ENCODE data around the gene BRCA1. TPM values are rescaled to one million over a fixed set of nuclear protein-coding genes. Genes with fewer than 3 reads are reported as not detected.

The BRCA1 gene
- total RNA-seq, 1 donor from 2014 or later, result 17.2 TPM

Small RNA genes within 50 kb of the gene (small RNA-seq; reads per million reads assigned to genes)
- not detected for gene AC060780.2
- not detected for gene AC060780.3
- not detected for gene AC135721.1

Other genes with a start within 250 kb of the BRCA1 start
- not detected for gene G6PC1, start 224.6 kb downstream of the BRCA1 start, total RNA-seq
- 31.8 TPM for gene AARSD1, start 160.9 kb downstream of the BRCA1 start, total RNA-seq
- 28.2 TPM for gene PTGES3L, start 145.3 kb downstream of the BRCA1 start, total RNA-seq
- gene RUNDC1, start 144.8 kb downstream of the BRCA1 start, total RNA-seq, result 6.8 TPM
- gene RPL27, start 126.9 kb downstream of the BRCA1 start, total RNA-seq, result 1,695 TPM
- gene IFI35, start 118.6 kb downstream of the BRCA1 start, total RNA-seq, result 11.5 TPM
- 40.2 TPM for gene VAT1, start 103.0 kb downstream of the BRCA1 start, total RNA-seq
- gene RND2, start 100.1 kb downstream of the BRCA1 start, total RNA-seq, result under 0.01 TPM
- 56.9 TPM for gene NBR1, start 45.9 kb upstream of the BRCA1 start, total RNA-seq
- 5.2 TPM for gene TMEM106A, start 86.5 kb upstream of the BRCA1 start, total RNA-seq
- not detected for gene CCDC200, start 103.3 kb upstream of the BRCA1 start, total RNA-seq
- not detected for gene RNU2-1, start 108.6 kb upstream of the BRCA1 start, total RNA-seq

Data from skeletal muscle tissue (tissue), 2 donors.